COLO829 (cell line): Measurements from ENCODE around the gene OR6S1.
A peak's percentile ranks its signal among the peaks of the same experiment; 100 is the strongest.
"Not testable (repeated sequence)": the region's sequence is repeated elsewhere in the genome, so short reads cannot be mapped to it uniquely, and the experiment has no call there.

Experiments
- DNase-seq: peaks from one replicate; pipeline ENCODE4 v3.0.0; 2012; ENCODE audit warnings: low spot score

OR6S1 gene

DNA sequence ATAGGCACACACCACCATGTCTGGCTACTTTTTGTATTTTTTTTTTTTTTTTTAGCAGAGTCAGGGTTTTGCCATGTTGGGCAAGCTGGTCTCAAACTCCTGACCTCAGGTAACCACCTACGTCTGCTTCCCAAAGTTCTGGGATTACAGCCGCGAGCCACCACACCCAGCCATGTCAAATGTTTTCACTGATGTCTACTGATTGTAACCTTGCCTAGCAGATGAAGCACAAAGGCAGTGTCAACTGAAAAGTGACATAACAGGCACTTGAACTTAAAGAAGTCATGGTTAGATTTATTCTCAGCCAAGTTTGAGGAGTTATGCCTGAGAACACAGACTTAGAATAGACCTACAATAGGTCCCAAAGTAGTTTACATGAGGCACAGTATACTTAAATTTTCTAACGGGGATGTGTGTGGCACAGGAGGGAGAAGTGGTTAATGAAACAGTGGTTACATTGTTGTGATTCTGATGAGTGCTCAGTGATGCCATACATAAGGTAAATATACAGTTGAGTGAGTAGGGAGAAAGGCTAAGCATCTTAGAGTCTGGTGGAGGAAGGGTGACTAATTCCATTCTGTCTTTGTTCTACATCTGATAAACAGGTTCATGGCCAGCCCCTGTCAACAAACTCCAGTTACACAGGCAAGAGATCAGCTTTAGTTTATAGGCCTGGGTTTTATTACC is 30.2 kb upstream of the OR6S1 start:
- DNase-seq = peak; percentile 25

DNA sequence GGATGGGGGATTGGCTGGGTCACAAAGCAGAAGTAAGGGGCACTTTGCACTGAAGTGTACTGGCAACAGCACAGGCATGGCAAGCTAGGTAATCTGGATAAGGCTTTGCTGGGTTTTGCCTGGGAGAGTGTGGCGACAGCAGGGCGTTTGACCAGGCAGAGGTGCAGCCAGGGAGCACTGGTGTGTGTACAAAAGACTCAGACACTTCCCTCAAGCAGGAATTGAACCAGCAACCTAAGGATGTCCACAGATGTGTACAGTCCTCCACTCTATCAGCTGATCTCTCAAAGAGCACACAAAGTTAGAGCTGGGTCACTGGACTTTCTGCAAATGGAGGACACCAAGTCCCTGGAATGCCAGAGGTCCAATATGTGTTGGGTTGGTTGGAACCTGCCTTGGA is 27.5 kb upstream of the OR6S1 start:
- DNase-seq = no peak

DNA sequence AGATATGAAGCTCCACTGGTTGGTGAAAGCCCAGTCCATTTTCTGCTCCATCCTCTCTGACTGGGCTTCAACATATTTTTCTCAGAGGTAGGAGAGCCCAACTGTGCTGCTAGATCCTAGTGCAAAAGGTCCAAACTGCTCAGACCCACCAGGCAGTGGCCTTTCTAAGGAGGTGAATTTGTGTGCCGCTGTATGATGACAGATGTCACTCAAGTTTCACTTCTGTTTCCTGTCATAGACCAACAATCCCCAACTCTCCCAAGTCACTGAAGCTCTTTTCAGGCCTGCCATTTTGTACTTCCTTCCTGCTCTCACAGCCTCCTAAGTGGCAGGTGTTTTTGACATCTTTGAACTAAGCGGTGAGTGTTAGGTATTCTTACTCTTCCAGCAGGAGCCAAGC is 26.5 kb upstream of the OR6S1 start:
- no peak for DNase-seq

DNA sequence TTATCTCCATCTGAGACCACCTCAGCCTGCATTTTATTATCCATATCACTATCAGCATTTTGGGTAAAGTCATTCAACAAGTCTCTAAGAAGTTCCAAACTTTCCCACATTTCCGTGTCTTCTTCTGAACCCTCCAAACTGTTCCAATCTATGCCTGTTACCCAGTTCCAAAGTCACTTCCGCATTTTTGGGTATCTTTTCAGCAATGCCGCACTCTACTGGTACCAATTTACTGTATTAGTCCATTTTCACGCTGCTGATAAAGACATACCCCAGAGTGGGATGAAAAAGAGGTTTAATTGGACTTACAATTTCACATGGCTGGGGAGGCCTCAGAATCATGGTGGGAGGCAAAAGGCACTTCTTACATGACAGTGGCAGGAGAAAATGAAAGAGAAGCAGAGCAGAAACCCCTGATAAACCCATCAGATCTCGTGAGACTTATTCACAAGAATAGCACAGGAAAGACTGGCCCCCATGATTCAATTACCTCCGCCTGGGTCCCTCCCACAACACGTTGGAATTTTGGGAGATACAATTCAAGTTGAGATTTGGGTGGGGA is 25.0 kb upstream of the OR6S1 start:
- DNase-seq = not testable (repeated sequence)

GRCh38 chr14:20662968-20663732 is 21.7 kb upstream of the OR6S1 start:
- peak; percentile 68 for DNase-seq

DNA sequence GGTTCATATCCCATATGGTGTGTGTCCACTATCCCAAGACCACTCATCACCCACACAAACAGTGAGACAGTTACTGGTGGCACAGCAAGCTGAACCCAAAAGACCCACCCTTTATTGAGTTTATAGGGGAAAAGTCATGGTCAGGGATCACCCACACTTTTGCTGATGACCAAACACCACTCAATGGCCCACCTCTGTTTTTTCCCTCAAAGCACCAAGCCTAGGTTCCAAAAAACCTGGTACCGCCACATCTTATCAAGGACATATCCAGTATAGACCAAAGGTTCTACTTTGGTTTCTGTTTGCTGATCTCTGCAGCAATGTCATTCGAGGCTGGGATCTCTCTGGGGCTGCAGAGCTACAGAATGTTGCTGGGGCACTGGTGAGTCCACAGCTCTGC is 19.7 kb upstream of the OR6S1 start:
- no peak for DNase-seq

DNA sequence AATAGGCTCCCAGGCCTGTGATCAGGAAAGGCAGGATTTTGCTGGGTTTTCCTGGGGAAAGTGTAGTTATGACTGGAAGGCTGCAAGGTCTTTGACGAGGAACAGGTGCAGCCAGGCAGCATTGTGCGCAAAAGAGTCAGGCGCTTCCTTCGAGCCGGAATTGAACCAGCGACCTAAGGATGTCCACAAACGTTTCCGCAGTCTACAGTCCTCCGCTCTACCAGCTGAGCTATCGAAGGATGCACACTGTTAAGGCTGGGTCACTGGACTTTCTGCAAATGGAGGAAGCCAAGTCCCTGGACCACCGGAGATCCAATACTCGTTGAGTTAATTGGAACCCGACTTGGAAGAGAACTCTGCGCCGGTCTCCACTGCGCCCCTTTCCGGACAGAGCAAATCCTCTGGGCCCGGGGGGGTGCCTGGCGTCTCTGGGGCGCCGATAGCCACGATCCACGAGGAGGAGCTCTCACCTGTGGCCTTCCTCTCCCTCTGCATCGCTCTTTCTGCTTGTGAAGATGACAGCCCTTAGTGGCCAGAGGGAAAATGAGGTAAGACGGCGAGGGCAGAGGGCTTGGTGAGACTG is 18.4 kb upstream of the OR6S1 start:
- DNase-seq = no peak

- DNase-seq = no peak
These were observed 17.8 kb upstream of the OR6S1 start for GRCh38 chr14:20659336-20659735.

- no peak for DNase-seq
These were observed 16.8 kb upstream of the OR6S1 start for GRCh38 chr14:20658246-20658645.

DNA sequence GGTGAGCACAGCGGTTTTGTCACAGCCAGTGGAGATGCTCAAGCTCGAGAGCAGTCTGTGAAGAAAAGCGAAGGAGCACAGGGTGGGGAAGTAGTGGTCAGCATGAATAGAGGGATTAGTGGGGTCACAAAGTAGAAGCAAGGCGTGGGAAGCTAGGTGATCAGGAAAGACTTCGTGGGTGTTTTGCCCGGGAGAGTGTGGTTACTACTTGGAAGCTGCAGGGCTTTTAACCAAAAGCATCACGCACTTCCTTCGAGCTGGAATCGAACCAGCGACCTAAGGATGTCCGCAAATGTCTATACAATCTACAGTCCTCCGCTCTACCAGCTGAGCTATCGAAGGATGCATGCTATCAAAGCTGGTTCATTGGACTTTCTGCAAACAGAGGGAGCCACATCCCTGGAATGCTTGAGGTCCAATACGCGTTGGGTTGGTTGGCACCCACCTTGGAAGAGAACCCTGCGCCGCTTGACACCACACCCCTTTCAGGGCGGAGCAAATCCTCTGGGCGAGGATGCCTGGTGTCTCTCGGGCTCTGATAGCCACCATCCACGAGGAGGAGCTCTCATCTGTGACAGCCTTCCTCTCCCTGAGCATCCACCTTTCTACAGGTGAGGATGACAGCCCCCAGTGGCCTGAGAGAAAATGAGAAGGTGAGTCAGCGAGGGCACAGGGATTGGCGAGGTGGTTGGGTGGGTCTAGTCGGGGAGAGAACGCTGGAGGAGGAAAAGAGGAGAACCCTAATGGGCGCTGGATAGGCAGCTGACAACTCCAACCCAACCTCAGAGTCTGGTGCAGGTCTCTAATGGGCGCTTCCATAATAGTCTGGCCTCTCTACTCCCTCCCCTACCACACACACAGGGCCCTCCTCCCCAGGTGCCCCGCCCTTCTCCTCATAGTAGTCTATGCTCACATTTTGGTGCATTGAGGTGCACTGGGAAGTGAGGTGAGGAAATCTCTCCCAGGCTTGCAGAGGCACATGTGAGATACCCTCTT is 16.0 kb upstream of the OR6S1 start:
- DNase-seq = peak; percentile 65

DNA sequence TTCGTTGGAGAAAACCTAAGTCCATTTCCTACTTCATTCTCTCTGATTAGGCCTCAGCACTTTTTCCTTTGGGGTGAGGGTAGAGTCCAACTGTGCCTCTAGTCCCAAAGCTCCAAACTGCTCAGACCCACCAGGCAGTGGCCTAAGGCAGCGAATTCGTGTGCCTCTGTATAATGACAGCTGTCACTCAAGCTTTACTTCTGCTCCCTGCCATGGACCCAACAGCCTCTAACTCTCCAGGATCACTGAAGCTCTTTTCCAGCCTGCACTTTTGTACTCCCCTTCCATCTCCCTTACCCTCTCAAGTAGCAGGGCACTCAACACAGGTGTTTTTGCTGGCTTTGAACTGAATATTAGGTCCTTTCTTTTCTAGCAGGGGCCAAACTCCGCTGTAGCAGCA is 14.8 kb upstream of the OR6S1 start:
- DNase-seq = no peak

DNA sequence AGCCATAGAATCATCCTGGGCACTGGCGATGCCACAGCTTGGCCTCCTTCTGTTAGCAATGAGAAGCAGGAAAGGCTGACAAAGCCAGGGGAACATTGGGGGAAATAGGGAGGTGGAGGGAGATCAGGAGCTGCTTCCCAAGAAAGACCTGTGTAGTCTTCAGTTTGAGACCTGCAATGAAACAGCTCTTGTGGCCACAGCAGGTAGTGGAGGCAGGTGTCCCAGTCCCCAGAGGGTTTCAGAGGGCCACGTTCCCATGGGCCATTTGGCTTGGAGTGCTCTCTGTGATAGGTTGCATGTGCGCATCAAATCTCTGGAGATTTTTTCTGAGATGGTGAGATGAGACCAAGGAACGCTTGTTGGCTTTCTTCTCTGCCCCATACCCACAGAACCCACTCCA is 14.4 kb upstream of the OR6S1 start:
- DNase-seq = no peak

GRCh38 chr14:20652996-20653975 is 11.8 kb upstream of the OR6S1 start:
- peak; percentile 82 for DNase-seq

DNA sequence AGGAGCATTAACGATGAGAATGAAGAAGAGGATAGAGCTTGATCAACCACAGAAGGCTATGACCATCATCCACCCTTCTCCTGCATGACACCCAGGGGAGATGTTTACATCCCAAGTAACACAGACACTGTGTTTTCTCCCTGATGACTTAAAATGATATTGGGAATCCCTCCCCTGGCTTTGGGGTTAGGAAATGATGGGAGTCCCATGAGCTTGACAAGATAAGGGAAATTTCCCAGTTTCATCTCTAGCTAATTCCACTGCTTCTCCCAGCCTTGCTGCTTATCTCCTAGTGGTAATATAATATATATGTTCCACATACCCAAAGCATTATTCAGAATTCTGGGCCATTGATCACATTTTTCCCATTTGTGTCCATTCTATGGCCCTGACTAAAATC is 4.0 kb upstream of the OR6S1 start:
- no peak for DNase-seq

GRCh38 chr14:20644520-20644919 is 3.0 kb upstream of the OR6S1 start:
- no peak for DNase-seq

- DNase-seq = not testable (repeated sequence)
These were observed 1.3 kb upstream of the OR6S1 start for GRCh38 chr14:20642755-20643154.

- no peak for DNase-seq
These were observed 691 bp upstream of the OR6S1 start for GRCh38 chr14:20642182-20642581.

GRCh38 chr14:20632831-20633691 is 8.4 kb downstream of the OR6S1 start:
- DNase-seq = peak; percentile 86

DNA sequence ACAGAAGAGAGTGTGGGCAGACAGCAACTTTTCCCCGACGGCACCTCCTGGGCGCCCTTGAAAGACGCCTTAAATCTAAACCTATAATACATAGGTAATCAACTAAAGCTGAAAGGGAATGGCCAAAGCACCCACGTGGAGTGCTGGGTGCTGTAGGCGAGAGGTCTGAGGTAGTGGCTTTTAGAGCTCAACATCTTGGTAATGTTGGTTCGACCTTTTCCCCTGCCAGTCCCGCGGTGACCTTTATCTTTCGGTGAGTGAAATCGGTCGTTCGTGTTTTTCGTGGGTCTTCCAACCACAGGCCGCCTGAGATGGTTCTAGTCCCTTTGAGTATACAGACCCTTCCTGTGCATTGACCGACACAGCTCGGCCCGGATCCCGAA is 9.1 kb downstream of the OR6S1 start:
- no peak for DNase-seq
